MCF 10A (cell line): ENCODE measurements around the gene SHC3. TPM values are rescaled to one million over a fixed set of nuclear protein-coding genes. Genes with fewer than 3 reads are reported as not detected.

Source experiments
- BruUV-seq: library from RNA; stranded (reverse); fragments of 400-500 nt; replicated peaks from 2 replicates; lab custom pipeline; 2021; lab: Mats Ljungman, UMichigan
- CTCF ChIA-PET: fragments of 300-600 bp; sonication (Branson Sonifier 250); formaldehyde crosslinking; extraction: SDS; loops from one replicate; lab custom pipeline; 2021; ENCODE audit warnings: antibody characterized with exemption, inconsistent platforms; lab: Yijun Ruan, JAX
- POLR2A ChIA-PET: fragments of 300-600, 350-650 bp; sonication (Branson Sonifier 250); formaldehyde crosslinking; extraction: SDS; loops from one replicate; lab custom pipeline; 2020; ENCODE audit warnings: antibody characterized with exemption, inconsistent platforms; lab: Yijun Ruan, JAX
- DNase-seq: peaks from one replicate; pipeline ENCODE4 v3.0.0-alpha.2; 2018; ENCODE audit not compliant: unreplicated experiment
- H3K27ac Mint-ChIP-seq: one replicate; pipeline ENCODE4 v1.8.0; 2022; ENCODE audit warnings: mild to moderate bottlenecking, low read depth, mixed read lengths; ENCODE audit not compliant: unreplicated experiment
- H3K27me3 Mint-ChIP-seq: one replicate; pipeline ENCODE4 v1.8.0; 2022; ENCODE audit warnings: mixed read lengths; ENCODE audit not compliant: insufficient read depth, unreplicated experiment
- H3K36me3 Mint-ChIP-seq: one replicate; pipeline ENCODE4 v1.8.0; 2022; ENCODE audit warnings: mild to moderate bottlenecking, moderate library complexity, mixed read lengths; ENCODE audit not compliant: insufficient read depth, unreplicated experiment
- H3K4me1 Mint-ChIP-seq: one replicate; pipeline ENCODE4 v1.8.0; 2022; ENCODE audit warnings: mixed read lengths; ENCODE audit not compliant: insufficient read depth, unreplicated experiment
- H3K4me3 Mint-ChIP-seq: one replicate; pipeline ENCODE4 v1.8.0; 2022; ENCODE audit warnings: mild to moderate bottlenecking, moderate library complexity, mixed read lengths; ENCODE audit not compliant: unreplicated experiment
- H3K9me3 Mint-ChIP-seq: one replicate; pipeline ENCODE4 v1.8.0; 2022; ENCODE audit warnings: mixed read lengths; ENCODE audit not compliant: unreplicated experiment
- CTCF ChIP-seq: fragments of 200-600 bp; IDR thresholded peaks from one replicate; pipeline ENCODE4 v1.8.0; 2022; ENCODE audit warnings: antibody characterized with exemption, mild to moderate bottlenecking; ENCODE audit not compliant: unreplicated experiment
- intact Hi-C: fragments of 100-400 bp; cut with micrococcal nuclease; formaldehyde crosslinking; loops from 2 replicates; pipeline ENCODE4 v1.14.1; 2022
- total RNA-seq: library from RNA; stranded (reverse); gene quantifications from 2 replicates; pipeline ENCODE4 v1.2.3, GENCODE V29; 2022

SHC3 gene
- total RNA-seq, 1 experiment from 2014 or later = 0.02 TPM

- ChIA-PET CTCF (no interaction called here), POLR2A (interaction anchor here (1.3 kb wide), 1 partner anchor 17 kb away, joined by 5 read pairs; no protein-coding TSS in a partner anchor)
- Mint-ChIP-seq H3K4me1 (peaks cover 11% of the 10 kb centered on the region), H3K36me3 (no peaks in the 10 kb centered on the region), H3K4me3 (no peak overlapping the region), H3K27me3 (no peaks in the 10 kb centered on the region), H3K27ac (peak overlapping the region; percentile 2), H3K9me3 (no peaks in the 10 kb centered on the region)
- TF ChIP-seq CTCF = no peak
- DNase-seq = peak; percentile 90
- BruUV-seq = no TSS peak
- intact Hi-C loops = no loop called here
Observed at GRCh38 chr9:89021154-89021803, 157.3 kb downstream of the SHC3 start.

- Mint-ChIP-seq H3K4me1 (peaks cover 11% of the 10 kb centered on the region), H3K36me3 (no peaks in the 10 kb centered on the region), H3K27ac (no peak overlapping the region), H3K9me3 (no peaks in the 10 kb centered on the region), H3K27me3 (no peaks in the 10 kb centered on the region), H3K4me3 (no peak overlapping the region)
- DNase-seq = peak; percentile 22
- ChIA-PET POLR2A (interaction anchor here (1.3 kb wide), 1 partner anchor 18 kb away, joined by 5 read pairs; no protein-coding TSS in a partner anchor), CTCF (no interaction called here)
- intact Hi-C loops = no loop called here
- BruUV-seq = no TSS peak
- no peak for TF ChIP-seq CTCF
Observed at GRCh38 chr9:89020754-89021153, 157.9 kb downstream of the SHC3 start.

- Mint-ChIP-seq H3K27ac (no peak overlapping the region), H3K4me3 (no peak overlapping the region), H3K27me3 (no peaks in the 10 kb centered on the region), H3K9me3 (no peaks in the 10 kb centered on the region), H3K36me3 (no peaks in the 10 kb centered on the region), H3K4me1 (peaks cover 6% of the 10 kb centered on the region)
- POLR2A ChIA-PET = no interaction called here
- CTCF ChIA-PET = no interaction called here
- no TSS peak for BruUV-seq
- intact Hi-C loops = no loop called here
- peak; percentile 17 for DNase-seq
- no peak for TF ChIP-seq CTCF
Observed at GRCh38 chr9:89015336-89015735, 163.3 kb downstream of the SHC3 start.

- H3K4me3 Mint-ChIP-seq = no peak overlapping the region
- H3K9me3 Mint-ChIP-seq = no peaks in the 10 kb centered on the region
- no peak for DNase-seq
- no peak for TF ChIP-seq CTCF
- no peaks in the 10 kb centered on the region for H3K36me3 Mint-ChIP-seq
- H3K27ac Mint-ChIP-seq = no peak overlapping the region
- ChIA-PET CTCF (interaction anchor here (0.8 kb wide), 1 partner anchor 9 kb away, joined by 3 read pairs; no protein-coding TSS in a partner anchor), POLR2A (interaction anchor here (0.6 kb wide), 1 partner anchor 540 kb away, joined by 4 read pairs; no protein-coding TSS in a partner anchor)
- H3K27me3 Mint-ChIP-seq = no peaks in the 10 kb centered on the region
- peaks cover 6% of the 10 kb centered on the region for H3K4me1 Mint-ChIP-seq
- intact Hi-C loops = no loop called here
- BruUV-seq = no TSS peak
Observed at GRCh38 chr9:89014153-89014552, 164.5 kb downstream of the SHC3 start.
